Activated CD4-positive, alpha-beta T cell treated with anti-CD3 and anti-CD28 coated beads, Interleukin-2, amount 50 U/mL, for 24 hours (primary cell): ENCODE data around the gene AMBRA1.
"Not testable (repeated sequence)": the region's sequence is repeated elsewhere in the genome, so short reads cannot be mapped to it uniquely, and the experiment has no call there.

ENCODE experiments used
- DNase-seq, 2 donors: peaks; one replicate each; pipeline ENCODE4 v3.0.0-alpha.2; 2020; ENCODE audit warnings: low read depth in 1 of 2, low spot score in 1 of 2

The AMBRA1 gene

GRCh38 chr11:46615756-46616155, 21.9 kb upstream of the AMBRA1 start:
- DNase-seq = no peak

DNA sequence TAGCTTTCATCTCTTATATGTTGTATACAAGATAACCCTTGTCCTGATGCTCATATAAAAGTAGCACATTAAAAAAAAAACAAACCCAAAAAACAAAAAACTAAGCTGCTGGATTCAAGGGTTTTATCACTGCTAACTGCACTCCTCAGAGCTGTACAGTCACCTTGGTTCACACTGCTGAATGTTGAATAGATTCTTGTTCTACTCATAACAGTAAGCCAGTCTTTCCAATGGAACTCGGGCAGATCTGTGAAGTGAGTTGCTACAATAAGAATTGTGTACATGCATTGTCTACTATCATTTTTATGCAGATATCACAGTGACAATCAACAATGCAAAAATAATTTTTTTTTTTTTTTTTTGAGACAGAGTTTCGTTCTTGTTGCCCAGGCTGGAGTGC, 18.5 kb upstream of the AMBRA1 start:
- no peak for DNase-seq

- DNase-seq = no peak
These were observed 17.9 kb upstream of the AMBRA1 start for GRCh38 chr11:46611526-46612304.

GRCh38 chr11:46609386-46609785, 15.6 kb upstream of the AMBRA1 start:
- no peak for DNase-seq

- DNase-seq = no peak
These were observed 13.7 kb upstream of the AMBRA1 start for GRCh38 chr11:46607516-46607915.

DNA sequence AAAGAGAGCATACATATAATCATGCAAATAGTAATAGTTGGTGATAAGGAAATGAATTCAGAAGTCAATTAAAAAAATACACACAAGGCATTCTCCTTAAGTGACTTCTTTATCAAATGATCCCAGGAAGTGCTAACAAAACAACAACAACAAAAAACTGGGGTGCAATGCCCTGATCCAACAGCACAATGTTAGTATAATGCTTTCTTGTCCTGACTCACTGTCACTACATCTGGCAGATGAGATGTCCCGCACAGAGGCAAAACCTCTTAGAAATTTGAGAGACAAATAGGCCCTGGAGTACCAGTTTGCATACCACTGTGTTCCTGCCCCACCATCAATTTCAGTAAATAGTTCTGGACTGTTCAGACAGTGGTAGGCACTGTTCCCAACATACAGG, 11.0 kb upstream of the AMBRA1 start:
- no peak for DNase-seq

- DNase-seq = no peak
These were observed 10.0 kb upstream of the AMBRA1 start for GRCh38 chr11:46603704-46604308.

- no peak for DNase-seq
These were observed 7.3 kb upstream of the AMBRA1 start for GRCh38 chr11:46601129-46601528.

DNA sequence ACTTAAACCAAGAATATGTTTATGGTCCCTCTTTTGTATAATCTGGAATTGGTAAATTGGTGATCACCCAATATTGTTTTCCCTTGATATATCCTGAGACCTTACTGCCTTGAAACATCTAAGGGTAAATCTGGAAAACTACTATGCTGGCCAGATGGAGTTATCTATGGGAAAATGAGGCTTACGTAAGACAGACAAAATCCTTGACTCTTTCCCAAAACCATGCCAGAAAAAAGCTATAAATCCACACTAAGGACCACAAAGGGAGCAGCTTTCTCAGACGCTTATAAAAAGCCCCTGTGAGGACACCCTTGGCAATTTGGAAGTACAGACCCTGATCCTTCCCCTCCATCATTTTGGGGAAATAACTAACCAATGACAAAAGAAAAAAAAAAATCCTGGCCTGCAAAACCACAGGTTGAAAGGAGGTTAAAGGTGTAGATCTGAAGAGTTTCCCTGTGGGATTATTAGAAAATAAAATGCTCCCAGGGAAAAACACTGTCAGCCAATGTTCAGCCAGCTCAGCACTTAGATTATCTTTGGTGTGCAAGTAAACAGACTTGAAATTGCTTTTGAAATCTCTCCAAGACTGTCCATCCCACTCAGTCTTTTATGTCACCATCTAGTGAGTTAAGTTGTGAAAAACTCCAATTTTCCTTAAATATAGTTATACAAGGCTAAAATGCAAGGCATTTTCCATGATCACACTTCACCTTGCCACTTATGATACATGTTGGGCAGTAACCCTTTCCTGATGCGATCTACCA, 6.6 kb upstream of the AMBRA1 start:
- DNase-seq = no peak

- DNase-seq = no peak
These were observed 5.7 kb upstream of the AMBRA1 start for GRCh38 chr11:46599340-46600193.

DNA sequence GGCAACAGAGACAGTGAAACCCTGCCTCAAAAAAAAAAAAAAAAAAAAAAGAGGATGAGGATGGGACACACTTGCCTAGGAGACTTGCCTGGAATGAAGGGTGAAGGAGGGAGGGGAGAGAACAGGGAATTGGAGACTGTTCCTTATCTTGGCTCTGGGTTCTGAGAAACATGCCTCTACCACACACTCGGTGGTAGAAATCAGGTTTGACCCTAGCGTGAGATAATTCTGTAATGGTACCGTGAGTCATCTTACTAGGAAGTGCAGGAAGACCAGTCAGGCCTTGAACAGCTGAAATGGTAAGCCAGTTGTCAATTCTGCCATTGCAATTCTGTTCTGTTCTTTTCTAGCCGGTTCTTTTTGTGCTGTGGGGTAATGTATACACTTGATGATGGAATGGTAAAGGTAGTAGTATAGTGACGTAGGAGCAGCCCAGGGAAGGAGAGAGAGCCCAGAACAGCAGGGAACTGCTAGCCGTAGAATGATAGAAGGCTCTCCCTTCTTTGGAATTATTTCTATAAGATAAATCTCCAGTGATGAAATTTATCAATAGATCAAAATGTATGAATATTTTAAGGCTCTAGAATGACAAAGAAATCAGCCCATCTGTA, 3.9 kb upstream of the AMBRA1 start:
- DNase-seq = no peak

DNA sequence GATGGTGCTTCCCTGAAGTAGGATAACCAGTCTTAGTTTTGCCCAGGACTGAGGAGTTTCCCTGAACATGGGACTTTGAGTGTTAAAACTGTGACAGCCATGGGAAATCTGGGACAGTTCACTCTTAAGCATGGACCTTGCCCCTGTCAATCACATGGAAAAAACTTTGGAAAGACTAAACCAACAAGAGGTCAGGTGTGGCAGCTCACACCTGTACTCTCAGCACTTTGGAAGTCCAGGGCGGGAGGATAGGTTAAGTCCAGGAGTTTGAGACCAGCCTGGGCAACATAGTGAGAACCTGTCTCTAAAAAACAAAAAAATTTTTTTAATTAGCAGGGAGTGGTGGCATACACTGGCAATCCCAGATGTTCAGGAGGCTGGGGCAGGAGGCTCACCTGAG, 3.3 kb upstream of the AMBRA1 start:
- DNase-seq = no peak

- DNase-seq = no peak
These were observed 962 bp upstream of the AMBRA1 start for GRCh38 chr11:46594785-46595184.

DNA sequence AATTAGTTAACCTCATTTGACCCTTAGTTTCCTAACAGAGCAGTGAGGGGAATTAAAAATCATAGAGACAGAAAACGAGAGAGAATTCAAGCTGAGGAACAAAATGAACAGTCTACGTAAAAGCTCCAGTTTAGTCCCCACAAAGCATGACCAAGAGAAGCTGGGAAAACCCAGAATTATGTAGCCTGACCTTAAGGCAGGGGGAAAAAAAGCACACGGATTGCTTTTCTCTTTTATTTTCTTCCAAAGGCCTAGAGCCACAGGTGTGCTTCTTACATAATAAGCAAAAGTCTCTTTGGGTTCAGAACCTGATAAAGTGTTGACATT, 514 bp upstream of the AMBRA1 start:
- DNase-seq = no peak

GRCh38 chr11:46590740-46591605, 2.9 kb downstream of the AMBRA1 start:
- DNase-seq = no peak

DNA sequence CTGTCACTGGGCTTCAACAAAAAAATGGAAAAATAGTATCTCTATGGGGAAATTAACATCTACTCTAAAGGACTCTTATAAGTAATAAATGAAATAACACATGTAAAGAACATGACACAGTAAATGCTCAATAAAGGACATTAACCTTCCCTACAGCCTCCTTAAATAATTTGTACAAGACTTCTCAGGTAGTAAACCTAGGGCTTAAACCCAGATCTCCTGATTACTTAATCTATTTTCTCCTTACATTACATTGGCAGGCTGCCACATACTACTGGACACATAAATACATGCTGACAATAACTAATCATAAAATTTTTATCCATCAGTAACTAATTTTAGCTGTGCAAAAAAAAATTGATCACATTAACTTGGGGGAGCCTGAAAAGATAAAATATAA, 4.9 kb downstream of the AMBRA1 start:
- no peak for DNase-seq

GRCh38 chr11:46588131-46588530, 5.7 kb downstream of the AMBRA1 start:
- DNase-seq = no peak

DNA sequence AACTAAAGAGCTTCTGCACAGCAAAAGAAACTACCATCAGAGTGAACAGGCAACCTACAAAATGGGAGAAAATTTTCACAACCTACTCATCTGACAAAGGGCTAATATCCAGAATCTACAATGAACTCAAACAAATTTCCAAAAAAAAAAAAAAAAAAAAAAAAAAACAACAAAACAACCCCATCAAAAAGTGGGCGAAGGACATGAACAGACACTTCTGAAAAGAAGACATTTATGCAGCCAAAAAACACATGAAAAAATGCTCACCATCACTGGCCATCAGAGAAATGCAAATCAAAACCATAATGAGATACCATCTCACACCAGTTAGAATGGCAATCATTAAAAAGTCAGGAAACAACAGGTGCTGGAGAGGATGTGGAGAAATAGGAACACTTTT, 10.3 kb downstream of the AMBRA1 start:
- not testable (repeated sequence) for DNase-seq

GRCh38 chr11:46582588-46582987, 11.2 kb downstream of the AMBRA1 start:
- no peak for DNase-seq

- no peak for DNase-seq
These were observed 16.8 kb downstream of the AMBRA1 start for GRCh38 chr11:46577058-46577457.
